Activated B cell treated with CpG ODN at 0.5 μM for 24 hours (primary cell): ENCODE results near the gene NYAP2. TPM values are rescaled to one million over a fixed set of nuclear protein-coding genes. Genes with fewer than 3 reads are reported as not detected.

ENCODE experiments used
- ATAC-seq: fragments of 200-7000 bp; cut with Tn5 transposase; one replicate; pipeline ENCODE4 v1.10.0; 2021; ENCODE audit warnings: low read depth, mild to moderate bottlenecking, moderate library complexity
- CTCF ChIA-PET: fragments of 350-600 bp; sonication (Branson Sonifier 250); formaldehyde crosslinking; loops from one replicate; lab custom pipeline; 2021; ENCODE audit warnings: antibody characterized with exemption; lab: Charles Lee
- POLR2A ChIA-PET: fragments of 350-600 bp; sonication (Branson Sonifier 250); formaldehyde crosslinking; loops from one replicate; lab custom pipeline; 2021; ENCODE audit warnings: antibody characterized with exemption; lab: Charles Lee
- DNase-seq: peaks from one replicate; pipeline ENCODE4 v3.0.0; 2022
- H3K27ac Mint-ChIP-seq: one replicate; pipeline ENCODE4 v1.8.0; 2020; ENCODE audit warnings: mixed read lengths
- H3K27me3 Mint-ChIP-seq: one replicate; pipeline ENCODE4 v1.8.0; 2021; ENCODE audit warnings: mixed read lengths
- H3K36me3 Mint-ChIP-seq: one replicate; pipeline ENCODE4 v1.8.0; 2021; ENCODE audit warnings: low read depth, mixed read lengths
- H3K4me1 Mint-ChIP-seq: one replicate; pipeline ENCODE4 v1.8.0; 2021; ENCODE audit warnings: mixed read lengths
- H3K4me3 Mint-ChIP-seq: one replicate; pipeline ENCODE4 v1.8.0; 2020; ENCODE audit warnings: mild to moderate bottlenecking, mixed read lengths
- H3K9me3 Mint-ChIP-seq: one replicate; pipeline ENCODE4 v1.8.0; 2020; ENCODE audit warnings: mixed read lengths
- CTCF ChIP-seq: fragments of 200-600 bp; IDR thresholded peaks from one replicate; pipeline ENCODE4 v1.8.0; 2022; ENCODE audit warnings: antibody characterized with exemption, mild to moderate bottlenecking
- intact Hi-C: fragments of 100-400 bp; cut with micrococcal nuclease; formaldehyde crosslinking; loops from one replicate; pipeline ENCODE4 v1.15.1; 2024
- total RNA-seq: library from RNA; stranded (reverse); gene quantifications from 2 replicates; pipeline ENCODE4 v1.2.3, GENCODE V29; 2022

The NYAP2 gene
- total RNA-seq, 1 donor from 2014 or later, result 0.07 TPM

- intact Hi-C loops, result no loop called here
- H3K27ac Mint-ChIP-seq, result no peak overlapping the region
- no peak for ATAC-seq
- no peaks in the 10 kb centered on the region for H3K36me3 Mint-ChIP-seq
- no peaks in the 10 kb centered on the region for H3K4me1 Mint-ChIP-seq
- peaks cover 2% of the 10 kb centered on the region for H3K9me3 Mint-ChIP-seq
- POLR2A ChIA-PET, result no interaction called here
- no peak for DNase-seq
- no peaks in the 10 kb centered on the region for H3K27me3 Mint-ChIP-seq
- no peak for TF ChIP-seq CTCF
- CTCF ChIA-PET, result no interaction called here
- no peak overlapping the region for H3K4me3 Mint-ChIP-seq
These were observed 71.5 kb downstream of the NYAP2 start for GRCh38 chr2:225471039-225471438.

DNA sequence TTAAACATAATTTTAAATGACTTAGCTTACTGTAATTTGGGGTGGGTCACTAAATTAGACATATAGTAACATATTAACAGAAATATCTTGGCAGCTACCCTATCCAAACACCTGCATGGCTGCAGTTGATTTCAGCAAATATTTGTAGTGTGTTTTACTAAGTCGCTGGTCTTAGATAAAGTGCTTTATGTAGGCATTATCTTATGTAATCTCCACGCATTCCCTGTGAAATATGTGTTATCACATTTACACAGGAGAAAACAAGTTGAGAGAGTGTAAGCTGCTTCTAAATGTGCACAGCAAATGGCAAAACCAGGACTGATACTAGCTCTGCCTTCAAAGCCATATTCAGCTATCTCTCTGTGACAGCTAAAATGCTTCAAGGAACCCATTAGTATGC is 72.0 kb downstream of the NYAP2 start:
- Mint-ChIP-seq H3K27me3 (no peaks in the 10 kb centered on the region), H3K36me3 (no peaks in the 10 kb centered on the region), H3K27ac (no peak overlapping the region), H3K9me3 (peaks cover 2% of the 10 kb centered on the region), H3K4me3 (no peak overlapping the region), H3K4me1 (no peaks in the 10 kb centered on the region)
- no peak for TF ChIP-seq CTCF
- ChIA-PET POLR2A (no interaction called here), CTCF (no interaction called here)
- ATAC-seq (no peak), DNase-seq (no peak)
- intact Hi-C loops, result no loop called here

- H3K27me3 Mint-ChIP-seq, result no peaks in the 10 kb centered on the region
- H3K4me3 Mint-ChIP-seq, result no peak overlapping the region
- CTCF ChIA-PET, result no interaction called here
- POLR2A ChIA-PET, result no interaction called here
- H3K9me3 Mint-ChIP-seq, result peaks cover 2% of the 10 kb centered on the region
- no peaks in the 10 kb centered on the region for H3K4me1 Mint-ChIP-seq
- TF ChIP-seq CTCF, result no peak
- DNase-seq (no peak), ATAC-seq (no peak)
- intact Hi-C loops, result no loop called here
- no peaks in the 10 kb centered on the region for H3K36me3 Mint-ChIP-seq
- H3K27ac Mint-ChIP-seq, result no peak overlapping the region
These were observed 72.7 kb downstream of the NYAP2 start for GRCh38 chr2:225472161-225472560.

GRCh38 chr2:225479386-225479785 is 79.9 kb downstream of the NYAP2 start:
- CTCF ChIA-PET, result no interaction called here
- Mint-ChIP-seq H3K4me1 (no peaks in the 10 kb centered on the region), H3K9me3 (no peaks in the 10 kb centered on the region)

GRCh38 chr2:225484751-225485150 is 85.2 kb downstream of the NYAP2 start:
- no peak overlapping the region for H3K27ac Mint-ChIP-seq
- no peak for DNase-seq
- intact Hi-C loops, result no loop called here
- no peak overlapping the region for H3K4me3 Mint-ChIP-seq
- no peak for ATAC-seq
- H3K36me3 Mint-ChIP-seq, result no peaks in the 10 kb centered on the region
- peaks cover 3% of the 10 kb centered on the region for H3K4me1 Mint-ChIP-seq
- no peaks in the 10 kb centered on the region for H3K27me3 Mint-ChIP-seq
- ChIA-PET POLR2A (no interaction called here), CTCF (no interaction called here)
- H3K9me3 Mint-ChIP-seq, result peaks cover 4% of the 10 kb centered on the region
- TF ChIP-seq CTCF, result no peak

More at GRCh38 chr2:225479386-225479785, 79.9 kb downstream of the NYAP2 start:
- TF ChIP-seq CTCF, result no peak
- POLR2A ChIA-PET, result no interaction called here
- no peaks in the 10 kb centered on the region for H3K36me3 Mint-ChIP-seq
- no peaks in the 10 kb centered on the region for H3K27me3 Mint-ChIP-seq
- H3K4me3 Mint-ChIP-seq, result no peak overlapping the region
- DNase-seq (no peak), ATAC-seq (no peak)
- H3K27ac Mint-ChIP-seq, result no peak overlapping the region
- intact Hi-C loops, result no loop called here
